Kidney epithelial cell (primary cell): ENCODE results near the gene NPAS2. TPM values are rescaled to one million over a fixed set of nuclear protein-coding genes. Genes with fewer than 3 reads are reported as not detected.
A peak's percentile ranks its signal among the peaks of the same experiment; 100 is the strongest.

Experiments used
- DNase-seq: peaks from one replicate; pipeline ENCODE4 v3.0.0-alpha.2; 2010; ENCODE audit warnings: low read depth
- H3K27me3 ChIP-seq: 2 replicates; pipeline ENCODE4 v1.6.0; 2011; ENCODE audit warnings: low read length; ENCODE audit not compliant: control insufficient read depth, insufficient read depth
- H3K36me3 ChIP-seq: 2 replicates; pipeline ENCODE4 v1.5.1; 2011; ENCODE audit warnings: low read length; ENCODE audit not compliant: control insufficient read depth, insufficient read depth
- H3K4me3 ChIP-seq: 2 replicates; pipeline ENCODE4 v1.5.1; 2011; ENCODE audit warnings: low read depth, mild to moderate bottlenecking, control low read depth, low read length
- total RNA-seq: library from RNA; depleted of rRNA; stranded (reverse); fragments of >200 nt; gene quantifications from 2 replicates; pipeline ENCODE4 v1.2.3, GENCODE V29; 2015
- TF ChIP-seq, protein P1 (sequence below): IDR thresholded peaks from 2 replicates; pipeline ENCODE4 v1.5.1; 2011; ENCODE audit warnings: mild to moderate bottlenecking, moderate library complexity, low read length, control low read depth, inconsistent platforms; ENCODE audit not compliant: insufficient read depth, poor library complexity, severe bottlenecking

NPAS2 gene, protein sequence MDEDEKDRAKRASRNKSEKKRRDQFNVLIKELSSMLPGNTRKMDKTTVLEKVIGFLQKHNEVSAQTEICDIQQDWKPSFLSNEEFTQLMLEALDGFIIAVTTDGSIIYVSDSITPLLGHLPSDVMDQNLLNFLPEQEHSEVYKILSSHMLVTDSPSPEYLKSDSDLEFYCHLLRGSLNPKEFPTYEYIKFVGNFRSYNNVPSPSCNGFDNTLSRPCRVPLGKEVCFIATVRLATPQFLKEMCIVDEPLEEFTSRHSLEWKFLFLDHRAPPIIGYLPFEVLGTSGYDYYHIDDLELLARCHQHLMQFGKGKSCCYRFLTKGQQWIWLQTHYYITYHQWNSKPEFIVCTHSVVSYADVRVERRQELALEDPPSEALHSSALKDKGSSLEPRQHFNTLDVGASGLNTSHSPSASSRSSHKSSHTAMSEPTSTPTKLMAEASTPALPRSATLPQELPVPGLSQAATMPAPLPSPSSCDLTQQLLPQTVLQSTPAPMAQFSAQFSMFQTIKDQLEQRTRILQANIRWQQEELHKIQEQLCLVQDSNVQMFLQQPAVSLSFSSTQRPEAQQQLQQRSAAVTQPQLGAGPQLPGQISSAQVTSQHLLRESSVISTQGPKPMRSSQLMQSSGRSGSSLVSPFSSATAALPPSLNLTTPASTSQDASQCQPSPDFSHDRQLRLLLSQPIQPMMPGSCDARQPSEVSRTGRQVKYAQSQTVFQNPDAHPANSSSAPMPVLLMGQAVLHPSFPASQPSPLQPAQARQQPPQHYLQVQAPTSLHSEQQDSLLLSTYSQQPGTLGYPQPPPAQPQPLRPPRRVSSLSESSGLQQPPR
- 11.2 and 12.8 TPM in 2 replicates for total RNA-seq

GRCh38 chr2:100819370-100820272 is at the start of gene NPAS2:
NPAS2 (plus strand) TSS chr2:100820139; CDS start chr2:100904755, 84,616 bp downstream.
- no peak for DNase-seq
- TF ChIP-seq, protein P1, sequence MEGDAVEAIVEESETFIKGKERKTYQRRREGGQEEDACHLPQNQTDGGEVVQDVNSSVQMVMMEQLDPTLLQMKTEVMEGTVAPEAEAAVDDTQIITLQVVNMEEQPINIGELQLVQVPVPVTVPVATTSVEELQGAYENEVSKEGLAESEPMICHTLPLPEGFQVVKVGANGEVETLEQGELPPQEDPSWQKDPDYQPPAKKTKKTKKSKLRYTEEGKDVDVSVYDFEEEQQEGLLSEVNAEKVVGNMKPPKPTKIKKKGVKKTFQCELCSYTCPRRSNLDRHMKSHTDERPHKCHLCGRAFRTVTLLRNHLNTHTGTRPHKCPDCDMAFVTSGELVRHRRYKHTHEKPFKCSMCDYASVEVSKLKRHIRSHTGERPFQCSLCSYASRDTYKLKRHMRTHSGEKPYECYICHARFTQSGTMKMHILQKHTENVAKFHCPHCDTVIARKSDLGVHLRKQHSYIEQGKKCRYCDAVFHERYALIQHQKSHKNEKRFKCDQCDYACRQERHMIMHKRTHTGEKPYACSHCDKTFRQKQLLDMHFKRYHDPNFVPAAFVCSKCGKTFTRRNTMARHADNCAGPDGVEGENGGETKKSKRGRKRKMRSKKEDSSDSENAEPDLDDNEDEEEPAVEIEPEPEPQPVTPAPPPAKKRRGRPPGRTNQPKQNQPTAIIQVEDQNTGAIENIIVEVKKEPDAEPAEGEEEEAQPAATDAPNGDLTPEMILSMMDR = no peak
- H3K4me3 ChIP-seq = peak within 1 kb of the TSS; percentile 81
- peaks cover 6% of the 10 kb centered on the region for H3K27me3 ChIP-seq
- no peaks in the 10 kb centered on the region for H3K36me3 ChIP-seq

DNA sequence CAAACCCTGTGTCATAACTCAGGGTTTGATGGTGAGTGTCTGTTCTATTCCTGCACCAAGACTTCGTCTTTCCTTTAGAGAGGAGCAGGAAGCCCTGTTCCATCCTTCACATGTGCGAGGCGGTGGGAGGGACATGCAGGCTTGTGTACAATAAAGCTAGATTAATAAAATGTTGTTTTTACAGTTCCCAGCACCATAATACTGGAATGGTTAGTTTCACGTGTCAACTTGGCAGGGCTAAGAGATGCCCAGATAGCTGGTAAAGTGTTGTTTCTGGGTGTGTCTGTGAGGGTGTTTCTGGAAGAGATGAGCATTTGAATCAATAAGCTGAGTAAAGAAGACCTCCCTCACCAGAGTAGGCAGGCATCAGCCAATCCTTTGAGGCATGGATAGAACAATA is 48.8 kb upstream of the NPAS2 start:
- H3K27me3 ChIP-seq = no peaks in the 10 kb centered on the region
- TF ChIP-seq, protein P1 = no peak
- H3K4me3 ChIP-seq = no peak overlapping the region
- H3K36me3 ChIP-seq = no peaks in the 10 kb centered on the region
- DNase-seq = no peak

- DNase-seq = no peak
- TF ChIP-seq, protein P1 = no peak
- no peaks in the 10 kb centered on the region for H3K36me3 ChIP-seq
- H3K27me3 ChIP-seq = no peaks in the 10 kb centered on the region
- no peak overlapping the region for H3K4me3 ChIP-seq
These were observed 46.4 kb upstream of the NPAS2 start for GRCh38 chr2:100773538-100773937.

- no peaks in the 10 kb centered on the region for H3K27me3 ChIP-seq
- H3K4me3 ChIP-seq = no peak overlapping the region
- TF ChIP-seq, protein P1 = no peak
- no peak for DNase-seq
- H3K36me3 ChIP-seq = no peaks in the 10 kb centered on the region
These were observed 43.5 kb upstream of the NPAS2 start for GRCh38 chr2:100776445-100776844.

DNA sequence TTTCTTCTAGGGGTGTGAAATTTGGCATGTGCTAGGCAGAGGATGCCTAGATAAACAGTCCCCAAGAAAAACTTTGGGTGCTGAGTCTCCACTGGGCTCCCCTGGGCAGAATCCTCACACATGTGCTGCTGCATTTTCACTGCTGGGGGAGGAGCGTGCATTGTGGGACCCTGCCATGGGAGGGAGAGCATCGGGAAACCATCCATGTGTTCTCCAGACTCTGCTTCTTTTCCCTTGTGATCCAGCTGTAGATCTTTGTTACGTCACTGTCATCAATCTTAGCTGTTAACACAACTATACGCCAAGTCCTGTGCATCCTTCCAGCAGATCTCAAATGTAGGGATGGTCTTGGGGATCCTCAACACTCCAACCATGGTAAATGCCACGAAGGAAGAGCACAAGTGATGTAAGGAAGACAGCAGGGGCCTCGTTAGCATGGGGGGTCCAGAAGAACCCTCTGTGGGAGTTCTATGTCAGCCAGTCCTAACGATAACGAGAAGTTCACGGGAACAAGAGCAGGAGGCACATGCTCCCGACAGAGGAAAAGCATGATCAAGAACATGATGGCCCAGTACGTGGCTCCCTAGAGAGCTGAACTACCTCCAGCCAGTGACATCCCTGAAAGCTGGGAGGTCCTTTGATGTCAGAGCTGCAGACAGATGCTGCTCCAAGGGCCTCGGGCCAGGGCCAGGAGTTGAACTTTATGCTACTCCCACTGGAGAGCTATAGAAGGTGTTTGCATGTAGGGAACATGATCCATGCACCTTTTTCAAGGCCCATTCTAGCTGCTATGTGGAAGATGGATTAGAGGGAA is 41.1 kb upstream of the NPAS2 start:
- Histone ChIP-seq H3K36me3 (no peaks in the 10 kb centered on the region), H3K27me3 (no peaks in the 10 kb centered on the region), H3K4me3 (no peak overlapping the region)
- TF ChIP-seq, protein P1 = no peak
- DNase-seq = no peak
